ENCODE measurements around the gene C3orf38. TPM values are rescaled to one million over a fixed set of nuclear protein-coding genes. Genes with fewer than 3 reads are reported as not detected.
"Not testable (repeated sequence)": the region's sequence is repeated elsewhere in the genome, so short reads cannot be mapped to it uniquely, and the experiment has no call there.

C3orf38 gene
- 29.4 and 30.2 TPM in 2 replicates for total RNA-seq (2014; rRNA removed; shearing (Covaris generic))

DNA sequence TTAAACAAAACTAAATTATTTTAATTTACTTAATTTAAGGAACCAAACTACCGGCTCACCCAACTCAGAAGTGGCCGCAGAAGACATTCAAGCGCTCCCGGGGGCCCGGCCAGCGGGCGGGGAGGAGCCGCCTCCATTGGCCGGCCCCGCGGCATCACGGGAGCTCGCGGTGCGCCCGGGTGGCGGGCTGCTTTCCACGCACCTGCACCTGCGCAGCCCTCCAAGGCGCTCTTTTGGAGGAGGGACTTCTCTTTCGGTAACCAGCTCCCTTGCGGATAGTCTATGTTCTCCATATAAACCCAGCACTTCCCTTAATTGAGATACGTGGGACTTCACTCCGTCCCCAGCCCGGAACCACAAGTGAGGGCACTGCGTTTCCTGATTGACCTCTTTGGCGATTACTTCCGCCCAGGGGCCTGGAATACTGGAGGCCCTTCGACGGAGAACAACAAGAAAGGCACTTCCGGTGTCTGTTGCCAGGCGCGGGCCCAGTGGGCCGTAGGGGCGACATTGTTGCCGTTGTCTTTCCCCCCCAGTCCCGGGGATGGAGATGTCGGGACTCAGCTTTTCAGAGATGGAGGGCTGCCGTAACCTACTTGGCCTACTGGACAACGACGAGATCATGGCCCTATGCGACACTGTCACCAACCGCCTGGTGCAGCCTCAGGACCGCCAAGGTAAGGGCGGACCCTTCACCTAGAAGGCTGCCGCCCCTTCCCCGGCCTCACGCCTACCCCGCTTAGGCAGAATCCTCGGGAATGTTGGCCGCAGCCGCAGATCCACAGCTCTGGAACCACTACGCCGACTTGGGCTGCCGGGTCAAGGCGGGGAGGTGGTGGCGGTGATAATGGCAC lies at the start of gene C3orf38:
TSS of gene C3orf38 (plus strand) at position 451 of the 854 bp plus-strand sequence. CDS start at position 545, 94 bp downstream.
- H3K4me3 ChIP-seq = peak within 1 kb of the TSS; percentile 83

DNA sequence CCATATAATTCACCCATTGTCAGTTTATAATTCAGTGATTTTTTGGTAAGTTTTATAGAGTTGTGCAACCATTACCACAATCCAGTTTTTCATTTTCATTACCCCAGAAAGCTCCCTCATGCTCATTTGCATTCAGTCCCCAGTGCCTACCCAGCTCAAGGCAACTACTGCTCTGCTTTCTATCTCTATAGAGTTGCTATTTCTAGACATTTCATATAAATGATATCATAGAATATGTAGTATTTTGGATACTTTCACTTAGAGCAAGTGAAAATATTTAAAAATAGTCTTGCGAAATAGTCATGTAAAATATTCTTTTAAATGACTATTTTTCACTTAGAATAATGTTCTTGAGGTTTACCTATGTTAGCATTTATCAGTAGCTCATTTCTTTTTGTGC lies 48.6 kb upstream of the C3orf38 start:
- Histone ChIP-seq H3K27me3 (no peaks in the 10 kb centered on the region), H3K27ac (no peak overlapping the region), H3K9me3 (replicated peaks) (no peaks in the 10 kb centered on the region), H3K4me3 (no peak overlapping the region), H3K4me1 (no peaks in the 10 kb centered on the region), H3K36me3 (peaks cover 8% of the 10 kb centered on the region; the same call in 1 of the 2 replicates)
- no peak for DNase-seq

More for the DNA sequence above, at the start of gene C3orf38:
- DNase-seq = peak; percentile 90 to 93
- Histone ChIP-seq H3K27me3 (no peaks in the 10 kb centered on the region), H3K27ac (peak within 1 kb of the TSS; percentile 87), H3K9me3 (replicated peaks) (no peaks in the 10 kb centered on the region), H3K4me1 (no peaks in the 10 kb centered on the region; the same call in 1 of the 2 replicates), H3K36me3 (peaks cover 19% of the 10 kb centered on the region)

DNA sequence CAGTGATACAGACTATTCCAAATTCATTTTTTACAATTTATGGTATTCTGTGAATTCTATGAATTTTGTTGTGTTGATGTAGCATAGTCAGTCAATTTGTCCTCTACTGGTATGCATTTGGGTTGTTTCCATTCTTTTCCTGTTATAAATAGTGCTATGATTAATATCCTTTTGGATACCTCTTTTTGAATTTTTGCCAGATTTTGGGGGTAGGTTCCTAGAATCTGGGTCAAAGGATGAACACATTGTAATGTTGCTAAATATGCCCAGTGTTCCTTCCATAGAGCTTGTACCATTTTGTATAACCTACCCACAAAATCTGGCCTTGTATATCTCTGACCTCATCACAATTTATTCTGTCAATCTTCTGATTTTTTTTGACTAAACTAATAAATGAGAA lies 44.4 kb upstream of the C3orf38 start:
- Histone ChIP-seq H3K27me3 (no peaks in the 10 kb centered on the region), H3K27ac (no peak overlapping the region), H3K4me1 (no peaks in the 10 kb centered on the region), H3K9me3 (replicated peaks) (no peaks in the 10 kb centered on the region), H3K4me3 (no peak overlapping the region), H3K36me3 (peaks cover 8% of the 10 kb centered on the region; the same call in 1 of the 2 replicates)
- no peak for DNase-seq

DNA sequence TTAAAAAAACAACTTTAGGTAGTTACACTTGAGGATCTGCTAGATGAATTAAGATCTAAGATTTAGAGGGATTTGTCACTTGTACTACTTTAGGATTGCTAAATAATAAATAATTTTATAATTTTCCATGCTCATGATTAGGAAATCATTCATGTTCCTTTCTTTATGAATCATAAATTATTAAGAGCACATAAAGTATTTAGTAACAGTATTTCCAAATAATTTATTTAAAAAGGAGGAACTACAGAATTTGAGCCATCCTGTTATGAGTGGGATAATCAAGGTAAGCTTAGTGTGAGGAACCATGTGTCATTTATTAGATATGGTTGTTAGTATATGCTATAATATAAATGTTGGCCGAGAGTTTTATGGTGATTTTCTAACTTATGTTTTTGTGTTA lies 37.5 kb upstream of the C3orf38 start:
- H3K27ac ChIP-seq = no peak overlapping the region
- no peaks in the 10 kb centered on the region for H3K4me1 ChIP-seq
- no peaks in the 10 kb centered on the region for H3K27me3 ChIP-seq
- no peak for DNase-seq
- no peaks in the 10 kb centered on the region for H3K9me3 ChIP-seq (replicated peaks)
- peaks cover 4% of the 10 kb centered on the region for H3K36me3 ChIP-seq
- no peak overlapping the region for H3K4me3 ChIP-seq

DNA sequence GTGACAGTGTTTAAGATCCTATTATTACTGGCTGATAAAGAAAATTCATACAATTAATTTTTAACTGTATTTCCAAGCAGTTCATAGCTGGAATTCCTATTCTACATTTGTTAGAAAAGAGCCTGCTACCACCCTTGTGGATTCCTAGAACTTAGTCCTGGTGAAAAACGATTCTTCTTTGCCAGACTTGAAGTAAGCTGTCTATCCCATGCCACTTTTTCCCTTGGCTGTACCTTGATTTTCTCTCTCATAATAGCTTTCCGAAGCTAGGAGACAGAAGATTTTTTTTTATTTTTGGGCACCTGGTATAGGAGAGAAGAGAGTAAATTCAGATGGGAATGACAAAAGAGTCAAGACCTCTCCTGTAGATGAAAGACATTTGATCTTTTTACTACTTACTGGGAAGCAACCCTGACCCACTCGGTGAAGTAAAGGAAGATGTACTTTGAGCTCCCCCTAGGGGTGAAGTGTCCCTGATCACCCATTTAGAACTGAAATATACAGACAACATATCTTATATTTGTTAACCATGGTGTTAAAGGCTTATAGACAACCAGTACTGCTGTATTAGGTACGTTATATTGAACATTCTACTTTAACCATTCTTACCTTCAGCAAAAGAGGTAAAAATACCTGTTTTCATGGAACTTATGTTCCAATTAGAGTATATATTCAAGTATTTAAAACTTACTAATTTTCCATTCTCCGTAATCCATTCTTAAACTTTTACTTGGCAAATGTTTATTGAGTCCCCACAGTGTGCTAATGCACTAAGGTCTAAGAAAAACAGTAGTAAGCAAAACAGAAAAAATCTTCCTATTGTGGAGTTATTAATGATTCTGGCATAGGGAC lies 36.2 kb upstream of the C3orf38 start:
- Histone ChIP-seq H3K36me3 (peaks cover 7% of the 10 kb centered on the region), H3K27me3 (no peaks in the 10 kb centered on the region), H3K9me3 (replicated peaks) (no peaks in the 10 kb centered on the region), H3K27ac (no peak overlapping the region), H3K4me1 (no peaks in the 10 kb centered on the region), H3K4me3 (no peak overlapping the region)
- DNase-seq = peak; percentile 43 to 81

DNA sequence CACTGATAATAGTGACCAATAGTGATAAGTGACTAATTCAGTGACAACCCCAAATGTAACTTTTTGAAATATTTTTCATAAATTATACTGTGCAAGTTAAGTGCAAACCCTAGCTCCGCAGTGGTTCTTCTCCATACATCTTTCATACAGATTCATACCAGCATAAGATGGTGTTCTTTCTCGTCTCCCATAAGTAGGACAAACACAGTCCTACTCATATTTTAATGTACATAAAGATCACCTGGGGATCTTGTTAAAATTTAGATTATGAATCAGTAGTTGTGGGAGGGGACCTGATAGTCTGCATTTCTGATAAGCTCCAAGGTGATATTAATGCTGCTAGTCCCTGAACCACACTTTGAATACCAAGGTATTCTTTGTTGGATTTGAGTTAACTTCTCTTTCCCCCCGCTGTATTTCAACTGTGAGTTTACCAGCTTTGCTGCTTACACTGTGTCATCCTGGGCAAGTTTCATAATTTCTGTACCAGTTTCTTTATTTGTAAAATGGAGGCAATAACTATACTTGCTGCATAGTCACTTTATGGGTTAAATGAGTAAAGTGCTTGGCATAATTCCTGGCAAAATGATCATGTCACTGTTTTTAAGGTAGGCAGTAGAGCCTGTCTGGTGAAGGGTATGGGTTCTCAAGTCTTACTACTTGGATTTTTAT lies 34.7 kb upstream of the C3orf38 start:
- Histone ChIP-seq H3K27ac (no peak overlapping the region), H3K9me3 (replicated peaks) (no peaks in the 10 kb centered on the region), H3K27me3 (no peaks in the 10 kb centered on the region), H3K4me1 (no peaks in the 10 kb centered on the region), H3K36me3 (peaks cover 9% of the 10 kb centered on the region), H3K4me3 (no peak overlapping the region)
- DNase-seq = no peak

DNA sequence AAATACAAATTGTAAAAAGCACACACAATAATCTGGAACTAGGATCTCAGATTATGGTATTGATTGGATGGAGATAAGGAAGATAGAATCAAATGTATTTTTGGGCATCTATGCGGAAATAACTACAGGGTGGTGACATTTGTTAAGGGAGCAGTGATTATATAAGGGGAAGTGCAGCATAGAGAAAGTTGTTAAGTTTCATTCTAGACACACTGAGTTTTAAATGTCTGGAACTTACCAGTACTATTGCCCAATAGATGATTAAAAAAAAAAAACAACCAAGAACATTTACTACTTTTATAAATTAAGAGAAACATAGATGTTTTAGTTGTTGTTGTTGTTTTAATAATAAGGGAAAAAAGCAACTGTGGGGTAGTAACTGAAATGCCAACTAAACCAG lies 32.1 kb upstream of the C3orf38 start:
- Histone ChIP-seq H3K4me1 (no peaks in the 10 kb centered on the region), H3K4me3 (no peak overlapping the region), H3K36me3 (peaks cover 12% of the 10 kb centered on the region), H3K27ac (no peak overlapping the region), H3K9me3 (replicated peaks) (no peaks in the 10 kb centered on the region), H3K27me3 (no peaks in the 10 kb centered on the region)
- no peak for DNase-seq

DNA sequence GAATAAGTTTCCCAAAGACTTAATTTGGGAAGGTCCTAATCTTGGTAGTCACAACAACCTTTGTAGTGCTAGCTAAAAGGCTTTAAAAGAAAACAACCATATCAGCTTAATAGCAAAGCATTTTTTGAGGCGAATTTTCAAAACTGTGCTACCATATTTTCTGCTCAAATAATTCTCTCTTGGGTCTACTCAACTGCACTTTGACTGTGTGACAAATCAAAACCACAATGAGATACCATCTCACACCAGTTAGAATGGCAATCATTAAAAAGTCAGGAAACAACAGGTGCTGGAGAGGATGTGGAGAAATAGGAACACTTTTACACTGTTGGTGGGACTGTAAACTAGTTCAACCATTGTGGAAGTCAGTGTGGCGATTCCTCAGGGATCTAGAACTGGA lies 31.2 kb upstream of the C3orf38 start:
- H3K4me3 ChIP-seq; H3K27me3 ChIP-seq; H3K4me1 ChIP-seq; H3K27ac ChIP-seq; H3K9me3 ChIP-seq (replicated peaks): not testable (repeated sequence)
- H3K36me3 ChIP-seq = peaks cover 12% of the 10 kb centered on the region
- DNase-seq = peak in 1 of 2 experiments; percentile 2

DNA sequence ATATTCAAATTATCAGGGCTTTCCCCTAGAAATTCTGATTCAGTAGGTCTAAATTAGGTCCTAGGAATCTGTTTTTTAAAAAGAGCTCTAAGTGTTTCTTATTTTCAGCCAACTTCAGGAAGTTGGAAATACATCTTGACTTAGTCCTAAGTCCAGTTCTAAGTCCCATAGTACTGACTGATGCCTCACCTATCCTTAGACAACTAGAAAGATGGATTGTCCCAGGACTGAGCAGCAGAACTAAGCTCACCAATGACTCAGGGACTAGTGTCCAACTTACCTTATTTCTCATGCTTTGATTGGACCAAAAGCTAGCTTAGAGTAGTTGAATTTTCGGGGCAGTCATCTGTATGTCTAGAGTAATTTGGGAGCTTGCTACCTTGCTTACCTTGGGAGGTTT lies 26.2 kb upstream of the C3orf38 start:
- Histone ChIP-seq H3K9me3 (replicated peaks) (no peaks in the 10 kb centered on the region), H3K4me3 (no peak overlapping the region), H3K4me1 (no peaks in the 10 kb centered on the region), H3K36me3 (peaks cover 9% of the 10 kb centered on the region; the same call in 1 of the 2 replicates), H3K27ac (no peak overlapping the region), H3K27me3 (no peaks in the 10 kb centered on the region)
- no peak for DNase-seq

DNA sequence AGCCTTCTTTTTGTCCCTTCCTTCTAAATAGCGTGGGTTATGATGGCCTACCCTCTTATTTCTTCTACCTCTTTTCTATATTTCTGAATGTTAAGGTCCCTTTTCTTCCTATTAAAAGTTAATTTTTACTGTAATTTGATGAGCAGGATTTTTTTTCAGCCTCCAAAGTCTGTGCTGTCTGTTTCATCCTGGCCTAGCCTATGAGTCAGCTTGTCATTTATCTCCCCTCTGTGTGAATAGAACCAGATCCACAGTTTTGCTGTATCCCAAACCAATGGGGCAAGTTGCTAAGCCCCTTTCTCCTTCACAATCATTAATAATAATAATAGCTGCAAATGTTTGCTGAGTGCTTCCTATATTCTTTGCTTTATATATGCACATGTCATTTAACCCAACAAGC lies 18.1 kb upstream of the C3orf38 start:
- DNase-seq = no peak
- no peak overlapping the region for H3K4me3 ChIP-seq
- no peak overlapping the region for H3K27ac ChIP-seq

DNA sequence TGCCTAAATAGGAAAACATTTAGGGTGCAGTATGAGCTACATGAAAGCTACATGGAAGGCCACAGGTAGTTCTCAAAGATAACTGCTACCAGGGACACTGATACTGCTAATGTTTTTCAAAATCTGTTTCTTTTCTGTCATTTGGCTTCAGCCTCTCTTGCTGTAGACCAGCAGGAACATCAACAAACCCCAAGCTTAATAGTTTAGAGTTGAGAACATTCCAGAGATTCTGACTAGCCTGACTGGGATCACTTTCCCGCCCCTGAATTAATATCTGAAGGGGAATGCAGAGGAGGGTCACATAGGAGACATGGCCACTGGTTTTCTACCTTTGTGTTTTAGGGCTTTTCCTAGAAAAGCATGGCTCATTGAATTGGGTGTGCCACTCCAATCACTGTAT lies 16.9 kb upstream of the C3orf38 start:
- Histone ChIP-seq H3K4me3 (no peak overlapping the region), H3K9me3 (replicated peaks) (no peaks in the 10 kb centered on the region), H3K27ac (no peak overlapping the region), H3K27me3 (no peaks in the 10 kb centered on the region), H3K4me1 (no peaks in the 10 kb centered on the region), H3K36me3 (peaks cover 30% of the 10 kb centered on the region)
- DNase-seq = no peak

More for the DNA sequence above, 18.1 kb upstream of the C3orf38 start:
- Histone ChIP-seq H3K9me3 (replicated peaks) (no peaks in the 10 kb centered on the region), H3K4me1 (no peaks in the 10 kb centered on the region), H3K27me3 (no peaks in the 10 kb centered on the region), H3K36me3 (peaks cover 25% of the 10 kb centered on the region)

DNA sequence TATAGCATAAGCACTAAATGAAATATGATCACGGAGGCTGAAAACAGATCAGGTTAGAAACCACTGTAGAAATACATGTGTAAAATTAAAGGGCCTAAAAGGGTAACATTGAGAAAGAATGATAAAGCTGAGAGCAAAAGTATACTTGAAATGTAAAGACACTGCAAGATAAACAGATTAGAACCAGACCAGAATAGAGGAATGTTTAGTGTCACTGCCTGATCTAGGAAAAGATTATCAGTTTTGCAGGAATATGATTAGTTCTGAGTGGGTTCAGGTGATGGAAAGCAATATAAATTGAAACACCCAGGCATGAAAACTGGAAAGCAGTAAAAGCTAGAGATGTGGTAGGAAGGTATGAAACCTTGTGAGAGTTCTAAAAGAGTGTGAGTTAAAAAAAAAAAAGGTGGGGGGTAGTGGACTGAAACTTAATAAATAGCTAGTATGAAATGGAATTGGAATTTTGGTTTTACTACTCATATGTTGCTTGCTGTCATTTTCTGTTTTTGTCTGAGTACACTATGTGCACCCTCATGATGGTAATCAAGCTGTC lies 16.0 kb upstream of the C3orf38 start:
- Histone ChIP-seq H3K27me3 (no peaks in the 10 kb centered on the region), H3K4me1 (no peaks in the 10 kb centered on the region), H3K9me3 (replicated peaks) (no peaks in the 10 kb centered on the region), H3K36me3 (peaks cover 28% of the 10 kb centered on the region), H3K27ac (no peak overlapping the region), H3K4me3 (no peak overlapping the region)
- no peak for DNase-seq

DNA sequence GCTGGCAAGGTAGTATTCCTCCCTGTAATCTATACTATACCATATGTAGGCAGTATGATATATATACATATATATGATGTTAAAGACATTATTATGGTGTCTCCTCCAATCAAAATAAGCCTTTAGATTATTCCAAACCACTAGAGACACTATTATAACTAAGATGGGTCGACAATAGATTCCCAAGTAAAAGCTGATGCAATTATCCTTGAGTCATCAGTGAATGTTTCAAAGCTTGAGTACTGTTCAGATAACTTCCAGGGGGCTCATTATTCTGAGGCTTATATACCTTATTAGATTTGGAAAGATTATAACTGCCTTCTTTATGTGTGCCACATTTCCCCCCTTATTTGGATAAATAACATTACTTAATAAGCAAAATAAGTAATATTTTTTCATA lies 11.9 kb upstream of the C3orf38 start:
- H3K36me3 ChIP-seq = peaks cover 37% of the 10 kb centered on the region
- no peaks in the 10 kb centered on the region for H3K27me3 ChIP-seq
- no peak for DNase-seq
- no peak overlapping the region for H3K27ac ChIP-seq
- H3K9me3 ChIP-seq (replicated peaks) = no peaks in the 10 kb centered on the region
- H3K4me1 ChIP-seq = 0 out of 2 replicates have a peak, but pooled peaks cover 4% of the 10 kb centered on the region
- no peak overlapping the region for H3K4me3 ChIP-seq

DNA sequence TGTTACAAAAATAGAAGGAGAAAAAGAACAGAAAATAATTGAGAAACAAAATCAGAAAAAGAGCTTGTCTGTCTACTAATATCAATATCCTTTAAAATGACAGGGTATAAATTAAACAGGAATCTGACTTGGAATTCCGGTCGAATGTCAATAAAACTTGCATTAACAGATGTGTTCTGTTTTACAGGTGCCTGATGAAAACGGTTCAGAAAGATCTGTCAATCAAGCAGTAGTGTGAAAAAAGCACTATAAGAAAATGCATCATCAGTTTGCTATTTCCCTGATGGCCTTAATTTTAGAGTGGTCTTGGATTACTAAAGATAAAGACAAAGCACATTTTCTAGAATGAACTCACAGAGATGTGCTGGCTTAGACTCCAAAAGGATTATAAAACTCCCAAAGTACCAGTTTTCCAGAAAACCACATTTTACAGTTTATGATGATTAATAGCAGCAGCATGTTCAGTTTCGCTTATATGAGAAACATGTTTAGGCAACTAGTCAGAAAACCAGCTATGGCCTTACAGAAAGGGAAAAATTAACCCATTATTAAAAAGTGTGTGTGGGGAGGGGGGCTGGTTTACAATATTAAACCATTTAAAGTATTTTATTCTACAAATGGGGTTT lies 8.2 kb upstream of the C3orf38 start:
- Histone ChIP-seq H3K4me3 (no peak overlapping the region), H3K36me3 (peaks cover 30% of the 10 kb centered on the region), H3K9me3 (replicated peaks) (no peaks in the 10 kb centered on the region), H3K27ac (no peak overlapping the region), H3K4me1 (0 out of 2 replicates have a peak, but pooled peaks cover 4% of the 10 kb centered on the region), H3K27me3 (no peaks in the 10 kb centered on the region)
- DNase-seq = peak in 1 of 2 experiments; percentile 4
